Chondrocyte (in vitro differentiated cells): ENCODE measurements around the gene CACNG7. TPM values are rescaled to one million over a fixed set of nuclear protein-coding genes. Genes with fewer than 3 reads are reported as not detected.

Experiments
- total RNA-seq: library from RNA; stranded (reverse); gene quantifications from 3 replicates; pipeline ENCODE4 v1.2.1, GENCODE V29; 2021

The CACNG7 gene
- total RNA-seq, 1 donor from 2014 or later: not detected

Other genes starting within 250 kb of the CACNG7 start
- not detected in 3 replicates for gene NLRP12, start 85.0 kb upstream of the CACNG7 start, total RNA-seq
- 184 to 293 TPM (median 292 TPM) in 3 replicates for gene MYADM, start 41.4 kb upstream of the CACNG7 start, total RNA-seq
- gene PRKCG, start 27.1 kb upstream of the CACNG7 start, total RNA-seq: 0.15 to 0.56 TPM in 2 of 3 replicates, not detected in the other
- 0.05 TPM in 1 of 3 replicates, not detected in the others for gene CACNG8, start 53.7 kb downstream of the CACNG7 start, total RNA-seq
- not detected in 3 replicates for gene CACNG6, start 82.4 kb downstream of the CACNG7 start, total RNA-seq
- not detected in 3 replicates for gene VSTM1, start 154.6 kb downstream of the CACNG7 start, total RNA-seq
- not detected in 3 replicates for gene TARM1, start 172.1 kb downstream of the CACNG7 start, total RNA-seq
- gene OSCAR, start 191.5 kb downstream of the CACNG7 start, total RNA-seq: 0.21 to 0.48 TPM (median 0.37 TPM) in 3 replicates
- 77.4 to 93.7 TPM (median 92.1 TPM) in 3 replicates for gene NDUFA3, start 193.6 kb downstream of the CACNG7 start, total RNA-seq
- gene TFPT, start 206.4 kb downstream of the CACNG7 start, total RNA-seq: 23.3 to 28.5 TPM (median 28.0 TPM) in 3 replicates
- 45.8 to 62.5 TPM (median 45.9 TPM) in 3 replicates for gene PRPF31, start 206.5 kb downstream of the CACNG7 start, total RNA-seq
- 33.1 to 47.3 TPM (median 33.7 TPM) in 3 replicates for gene CNOT3, start 228.5 kb downstream of the CACNG7 start, total RNA-seq